GM19099 (cell line): ENCODE measurements around the gene CDC42EP3.

Experiments used
- POLR2A ChIP-seq: IDR thresholded peaks from 3 replicates; pipeline ENCODE4 v1.6.1; 2011; ENCODE audit warnings: low read depth; ENCODE audit not compliant: insufficient read length; ENCODE audit errors: extremely low read depth

The CDC42EP3 gene

DNA sequence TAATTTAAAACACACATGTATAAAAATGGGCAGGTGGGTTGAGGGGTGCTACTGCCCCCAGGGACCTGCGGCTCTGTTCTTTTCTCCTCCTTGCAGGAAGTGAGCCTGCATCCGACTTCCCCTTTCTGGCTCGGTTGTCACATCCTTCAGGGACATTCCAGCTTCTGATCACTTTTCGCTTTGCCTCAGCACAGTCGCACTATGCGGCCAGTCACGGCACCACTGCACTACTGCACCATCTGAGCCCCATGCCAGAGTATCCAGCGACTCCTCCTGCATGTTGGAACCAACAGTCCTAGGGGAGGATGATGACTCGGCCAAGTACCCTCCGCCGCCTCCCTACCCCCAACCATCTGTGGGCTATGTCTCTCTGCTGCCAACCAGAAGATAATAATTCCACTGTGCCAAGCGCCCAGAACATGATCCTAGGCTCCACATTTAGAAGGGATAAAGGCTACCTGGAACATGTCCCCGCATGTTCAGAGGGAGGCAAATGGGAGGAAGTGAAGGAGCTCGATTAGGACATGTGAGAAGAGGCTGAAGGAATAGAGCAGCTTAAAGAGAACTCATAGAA lies 17.6 kb downstream of the CDC42EP3 start:
- peak; percentile 79 for TF ChIP-seq POLR2A

DNA sequence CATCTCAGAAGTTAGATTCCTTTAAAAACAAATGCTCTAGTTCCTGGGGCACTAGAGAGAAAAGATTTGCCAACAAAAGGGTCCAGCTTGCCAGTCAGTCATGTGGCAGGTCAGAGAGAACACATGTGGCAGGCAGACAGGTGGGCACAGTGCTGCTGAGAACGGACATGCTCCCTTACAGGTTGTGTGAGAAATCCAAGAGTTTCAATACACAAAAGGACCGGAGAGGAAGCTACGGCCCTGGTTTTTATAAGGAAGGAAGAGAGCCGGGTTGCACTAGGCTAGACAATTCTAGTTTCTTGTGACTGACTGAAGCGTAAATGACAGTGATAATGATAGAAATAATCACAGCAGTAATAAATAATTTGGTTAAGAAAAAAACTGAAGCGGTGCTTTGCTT lies 18.3 kb downstream of the CDC42EP3 start:
- TF ChIP-seq POLR2A = no peak

DNA sequence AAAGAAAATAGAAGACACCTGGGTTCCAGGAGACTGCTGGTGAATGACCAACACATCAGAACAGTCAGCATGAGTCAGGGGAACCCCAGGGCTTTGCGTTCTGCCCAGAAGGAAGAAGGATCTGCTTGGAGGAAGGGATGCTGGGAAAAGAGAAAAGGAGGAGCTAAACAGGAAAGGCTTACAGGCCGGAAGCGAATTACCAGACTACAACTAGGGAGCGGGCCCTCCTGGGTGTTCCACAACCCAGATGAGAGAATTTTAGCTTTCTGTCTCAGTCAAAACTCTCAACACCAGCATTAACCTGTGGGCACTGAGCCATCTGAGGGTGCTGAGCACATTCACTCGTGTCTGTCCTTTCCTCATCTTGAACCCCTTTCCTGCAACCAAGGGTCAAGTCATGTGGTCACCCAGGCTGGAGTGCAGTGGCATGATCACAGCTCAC lies 19.2 kb downstream of the CDC42EP3 start:
- TF ChIP-seq POLR2A = no peak

DNA sequence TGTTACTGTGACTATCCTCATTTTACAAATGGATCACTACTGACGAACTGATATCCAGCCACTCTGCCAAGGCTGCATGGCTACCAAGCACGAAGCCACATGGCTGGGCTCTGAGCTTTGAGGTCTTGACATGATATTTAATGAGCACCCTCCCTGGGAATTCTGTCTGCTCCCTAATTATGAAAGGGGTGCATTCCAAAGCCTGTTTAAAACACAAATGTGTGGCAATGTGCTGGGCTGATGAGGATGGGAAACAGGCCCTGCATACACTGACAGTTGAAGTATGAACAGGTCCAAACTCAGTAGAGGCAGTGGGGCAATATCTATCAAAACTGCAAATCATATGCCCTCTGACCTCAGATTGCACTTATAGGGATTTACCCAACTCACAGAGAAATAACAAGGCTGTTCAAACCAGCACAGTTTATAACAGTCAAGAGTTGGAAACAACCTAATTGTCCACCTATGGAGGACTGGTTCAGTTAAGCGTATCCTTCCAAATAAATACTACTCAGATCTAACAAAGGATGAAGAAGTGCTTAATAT lies 20.8 kb downstream of the CDC42EP3 start:
- no peak for TF ChIP-seq POLR2A

DNA sequence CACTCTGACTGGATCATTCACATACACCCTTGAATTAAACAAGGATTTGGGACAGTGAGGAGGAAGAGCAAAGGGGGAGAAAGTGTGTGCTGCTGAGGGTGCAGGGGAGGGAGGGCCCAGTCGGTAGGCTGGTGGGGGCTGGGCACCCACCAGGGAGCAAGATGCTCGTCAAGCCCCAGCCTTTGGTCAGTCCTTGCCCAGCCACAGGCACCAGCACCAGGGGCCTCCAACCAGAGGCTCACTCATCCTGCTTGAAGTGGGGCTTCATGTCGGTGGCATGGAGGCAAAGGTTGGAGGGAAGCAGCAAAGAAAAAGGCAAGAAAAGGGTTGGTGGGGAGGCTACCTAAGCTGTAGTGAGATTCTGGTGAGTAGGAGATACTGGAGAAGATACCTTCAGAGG lies 21.9 kb downstream of the CDC42EP3 start:
- TF ChIP-seq POLR2A = no peak

DNA sequence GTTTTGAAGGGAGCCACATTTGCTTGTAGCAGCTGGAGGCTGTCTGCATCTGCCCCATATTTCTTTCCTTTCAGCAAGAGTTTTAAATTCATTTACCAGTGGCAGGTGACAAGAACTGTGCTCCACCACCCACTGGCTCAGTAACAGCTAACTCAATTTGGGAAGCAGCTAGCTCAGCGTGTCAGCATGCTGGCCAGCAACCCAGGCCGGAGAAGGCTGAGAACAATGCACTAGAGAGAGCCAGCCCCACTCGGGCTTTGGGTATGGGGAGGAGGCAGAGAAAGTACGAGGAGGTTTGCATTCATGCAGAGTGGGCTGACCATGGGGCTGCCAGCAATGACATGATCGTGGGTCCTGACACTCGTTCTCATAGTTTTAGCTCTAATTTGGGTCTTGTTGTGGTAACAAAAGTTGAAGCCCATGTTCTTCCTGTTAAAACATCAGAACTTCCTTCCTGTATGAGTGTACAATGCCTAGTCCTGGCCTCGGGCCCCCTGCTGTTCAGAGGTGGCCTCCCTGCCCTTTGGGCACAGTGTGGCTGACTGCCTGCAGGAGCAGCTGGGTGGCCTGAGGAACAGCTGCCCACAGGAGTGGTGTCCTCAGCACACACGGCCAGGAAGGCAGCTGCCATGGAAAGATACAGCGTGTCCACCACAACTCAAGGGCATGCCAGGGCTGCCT lies 23.0 kb downstream of the CDC42EP3 start:
- TF ChIP-seq POLR2A = no peak

DNA sequence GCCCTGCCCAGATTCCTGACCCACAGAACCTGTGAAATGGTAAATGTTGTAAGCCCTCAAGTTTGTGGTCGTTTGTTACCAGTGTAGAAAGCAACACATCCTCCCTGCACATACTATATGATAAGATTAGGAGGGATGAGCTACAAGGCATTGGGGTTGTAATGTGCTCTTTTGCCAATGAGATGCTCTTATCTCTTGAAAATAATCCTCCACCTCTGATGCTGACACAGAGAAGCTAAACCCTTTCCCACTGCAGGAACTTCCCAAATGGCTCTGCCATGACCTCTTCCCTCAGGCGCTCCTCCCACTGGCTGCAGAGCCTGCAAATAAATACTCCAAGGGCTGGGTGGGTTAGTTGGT lies 23.5 kb downstream of the CDC42EP3 start:
- no peak for TF ChIP-seq POLR2A

DNA sequence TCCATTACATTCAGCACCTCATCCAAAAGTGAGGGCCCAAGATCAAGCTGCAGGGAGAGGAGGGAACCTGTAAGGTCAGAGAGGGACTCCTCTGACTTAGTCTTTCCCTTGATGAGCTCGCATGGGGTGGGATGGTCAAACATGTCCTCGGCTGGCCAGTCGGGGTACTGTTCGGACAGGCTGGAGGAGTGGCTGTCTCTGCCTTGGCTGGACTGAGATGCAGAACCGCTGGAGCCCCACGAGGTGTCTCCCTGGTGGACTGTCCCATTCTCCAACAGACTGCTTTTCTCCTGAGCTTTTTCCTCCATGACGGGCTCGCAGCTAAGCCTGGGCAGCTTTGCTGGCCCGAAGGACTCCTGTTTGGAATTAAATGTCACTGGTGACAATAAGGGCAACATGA lies 25.6 kb downstream of the CDC42EP3 start:
- no peak for TF ChIP-seq POLR2A

DNA sequence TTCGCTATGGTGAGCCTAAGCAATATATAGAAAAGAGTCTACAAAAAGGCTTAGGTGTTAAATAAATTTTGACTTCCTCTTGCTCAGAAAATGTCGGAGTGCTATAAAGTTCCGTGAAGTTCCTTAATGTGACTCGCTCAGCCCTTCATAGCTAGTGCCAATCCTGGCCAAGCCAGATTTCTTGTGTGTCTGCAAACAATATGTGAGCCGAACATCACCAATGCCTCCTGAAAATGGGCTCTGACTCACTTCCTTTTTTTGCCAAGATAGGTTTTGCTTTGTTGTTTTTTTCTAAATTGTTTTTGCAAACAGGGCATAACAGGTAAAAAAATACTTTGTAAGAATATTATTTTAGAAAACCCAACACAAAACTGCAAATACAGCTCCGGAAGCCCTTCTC lies 26.1 kb downstream of the CDC42EP3 start:
- TF ChIP-seq POLR2A = no peak

DNA sequence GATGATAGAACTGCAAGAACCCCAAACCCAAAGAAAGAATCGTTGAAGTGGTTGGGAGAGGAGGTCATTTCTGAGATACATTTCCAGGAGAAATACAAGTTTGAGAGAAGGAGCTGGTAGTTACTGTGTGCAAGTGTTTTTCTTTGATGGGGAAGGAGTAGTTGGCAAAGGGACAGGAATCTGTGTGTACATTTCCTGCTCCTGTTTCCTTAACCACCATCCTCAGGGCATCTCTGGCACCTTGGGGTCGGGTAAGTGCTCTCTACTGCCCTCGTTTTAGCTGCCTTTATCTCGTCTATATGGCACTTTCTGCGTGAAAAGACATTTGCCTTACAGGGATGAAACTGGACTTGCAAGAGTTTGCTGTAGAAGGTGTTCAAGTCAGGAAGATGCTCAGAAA lies 27.3 kb downstream of the CDC42EP3 start:
- TF ChIP-seq POLR2A = no peak

DNA sequence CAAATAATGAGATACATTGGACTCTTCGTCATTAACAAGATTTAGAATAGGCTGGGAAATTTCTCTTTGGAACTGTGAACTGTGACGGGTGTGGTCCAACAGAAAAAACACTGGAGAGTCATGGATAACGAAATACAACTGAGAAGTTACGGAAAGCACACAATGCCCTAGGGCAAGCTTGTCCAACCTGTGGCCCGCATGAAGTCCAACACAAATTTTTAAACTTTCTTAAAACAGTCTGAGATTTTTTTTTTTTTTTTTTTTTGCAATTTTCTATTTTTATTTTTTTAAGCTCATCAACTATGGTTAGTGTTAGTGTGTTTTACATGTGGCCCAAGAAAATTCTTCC lies 27.7 kb downstream of the CDC42EP3 start:
- TF ChIP-seq POLR2A = no peak

DNA sequence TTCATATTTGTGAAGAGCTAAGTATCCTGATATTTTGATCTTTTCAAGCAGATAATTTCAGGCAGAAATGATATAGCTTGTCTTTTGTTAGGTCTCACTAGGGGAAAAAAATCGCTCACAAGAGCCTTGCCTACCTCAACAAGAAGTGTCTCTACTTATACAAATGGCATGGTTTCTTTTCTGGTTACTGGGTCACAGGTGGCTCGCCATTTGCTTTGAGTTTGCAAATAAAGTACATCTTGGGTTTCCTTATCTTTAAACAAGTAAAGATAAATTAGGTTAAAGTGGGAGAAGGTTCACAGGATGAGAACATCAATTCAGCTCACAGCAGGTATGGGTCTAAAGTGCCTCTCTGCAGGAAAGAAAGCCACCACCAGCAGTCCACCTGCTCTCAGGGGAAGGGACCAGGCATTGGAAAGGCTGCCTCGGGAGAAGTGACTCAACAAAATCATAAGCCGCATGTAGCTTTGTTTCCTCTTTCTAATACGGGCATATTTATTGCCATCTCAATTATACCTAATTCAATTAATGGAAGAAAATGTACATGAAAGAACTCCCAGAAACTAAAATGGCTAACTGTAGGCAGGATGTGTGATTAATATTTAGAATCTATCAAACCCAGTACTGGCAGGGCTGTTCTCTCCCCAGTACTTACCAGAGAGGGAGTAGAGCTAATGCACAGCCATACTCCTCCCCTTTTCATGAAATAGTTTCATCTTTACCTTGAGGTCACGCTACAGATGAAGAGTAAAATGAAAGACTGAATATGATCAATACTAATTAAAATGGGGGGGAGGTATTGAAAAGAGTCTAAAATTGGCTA lies 28.3 kb downstream of the CDC42EP3 start:
- no peak for TF ChIP-seq POLR2A

DNA sequence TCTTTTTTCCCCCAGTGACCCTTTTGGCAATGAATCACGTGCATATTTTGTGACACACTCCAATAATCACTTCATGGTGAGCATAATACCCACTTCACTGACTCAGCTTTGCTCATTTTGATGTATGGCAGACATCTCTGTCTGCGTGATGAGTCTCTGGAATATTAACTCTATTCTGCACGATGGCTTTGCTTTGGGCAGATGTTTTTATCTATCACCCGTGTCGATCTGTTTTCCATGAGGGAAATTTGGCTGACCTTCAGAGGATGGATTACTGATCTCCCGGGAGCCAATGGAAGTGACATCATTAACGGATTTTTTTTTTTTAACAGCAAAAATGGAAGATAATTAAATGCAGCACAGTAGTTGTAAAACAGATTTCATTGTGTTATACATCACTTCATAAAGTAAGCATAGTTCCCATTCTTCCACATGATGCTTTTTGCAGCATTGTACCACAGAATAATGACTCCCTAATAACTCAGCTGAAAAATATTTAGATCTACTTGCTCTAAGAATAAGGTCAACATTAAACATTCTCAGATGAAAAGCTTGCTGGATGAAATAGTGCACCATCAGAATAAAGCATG lies 29.8 kb downstream of the CDC42EP3 start:
- TF ChIP-seq POLR2A = no peak

DNA sequence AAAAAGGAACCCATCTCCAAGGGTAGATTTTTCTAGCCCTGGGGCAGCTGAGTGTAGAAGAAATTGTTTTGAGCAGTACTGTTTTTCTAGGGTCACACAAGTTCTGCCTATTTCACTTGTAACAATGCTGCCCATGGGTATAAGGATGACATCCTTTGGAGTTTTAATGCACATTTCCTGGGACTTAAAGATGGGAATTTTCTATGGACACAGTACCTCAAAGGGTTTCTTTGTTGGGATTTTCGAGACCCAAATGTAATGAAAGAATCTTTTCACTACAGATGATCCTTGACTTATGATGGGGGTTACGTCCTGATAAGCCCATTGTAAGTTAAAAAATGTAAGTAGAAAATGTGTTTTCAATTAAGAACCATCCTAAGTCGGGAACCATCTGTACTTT lies 31.8 kb downstream of the CDC42EP3 start:
- no peak for TF ChIP-seq POLR2A

DNA sequence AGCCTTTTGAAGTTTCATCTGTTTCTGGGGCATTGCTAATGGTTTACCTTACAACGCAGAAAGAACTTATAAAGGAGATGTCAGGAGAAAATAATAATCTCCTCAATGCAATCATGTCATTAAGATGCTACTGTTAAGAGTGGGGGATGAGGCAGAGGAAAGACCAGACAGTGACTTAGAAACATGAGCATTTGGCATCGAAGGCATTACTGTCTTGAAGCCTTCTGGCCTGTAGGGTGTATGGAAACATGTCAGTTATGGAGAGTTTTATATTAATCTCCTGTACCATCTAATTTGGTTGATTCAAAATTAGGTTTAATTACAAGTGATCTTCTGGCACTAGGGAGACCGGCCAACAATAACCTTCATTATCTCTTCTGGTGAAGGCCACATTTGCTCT lies 32.5 kb downstream of the CDC42EP3 start:
- TF ChIP-seq POLR2A = no peak
